Stimulated activated naive CD8-positive, alpha-beta T cell treated with anti-CD3 and anti-CD28 coated beads, Interleukin-15, amount 100 ng/mL, for 72 hours (primary cell): ENCODE data around the gene TEP1.

Source experiments
- ATAC-seq: fragments of 150-1000 bp; cut with Tn5 transposase; 2 replicates; pipeline ENCODE4 v1.10.0; 2021; ENCODE audit warnings: mild to moderate bottlenecking, moderate library complexity
- DNase-seq, 2 donors: peaks; one replicate each; pipeline ENCODE4 v3.0.0; 2021 to 2022
- H3K27ac Mint-ChIP-seq, 2 donors: one replicate each; pipeline ENCODE4 v1.8.0; 2022; ENCODE audit warnings: mild to moderate bottlenecking in 2 of 2, mixed read lengths in 2 of 2, moderate library complexity in 2 of 2
- H3K27me3 Mint-ChIP-seq: one replicate; pipeline ENCODE4 v1.8.0; 2022; ENCODE audit warnings: mixed read lengths
- H3K4me1 Mint-ChIP-seq: one replicate; pipeline ENCODE4 v1.8.0; 2022; ENCODE audit warnings: mild to moderate bottlenecking, mixed read lengths
- H3K4me3 Mint-ChIP-seq, 2 donors: one replicate each; pipeline ENCODE4 v1.8.0; 2022; ENCODE audit warnings: mild to moderate bottlenecking in 2 of 2, mixed read lengths in 2 of 2, moderate library complexity in 1 of 2
- H3K9me3 Mint-ChIP-seq, 2 donors: one replicate each; pipeline ENCODE4 v1.8.0; 2022; ENCODE audit warnings: mixed read lengths in 2 of 2

The TEP1 gene

GRCh38 chr14:20440465-20440864, 27.2 kb upstream of the TEP1 start:
- ATAC-seq (peak; percentile 53), DNase-seq (no peak)
- Mint-ChIP-seq H3K4me1 (peaks cover 29% of the 10 kb centered on the region), H3K27me3 (no peaks in the 10 kb centered on the region), H3K27ac (peak overlapping the region; percentile 51 to 87), H3K9me3 (no peaks in the 10 kb centered on the region), H3K4me3 (peak overlapping the region; percentile 75 to 76)

GRCh38 chr14:20438664-20439063, 25.4 kb upstream of the TEP1 start:
- no peak overlapping the region for H3K4me3 Mint-ChIP-seq
- H3K4me1 Mint-ChIP-seq, result peaks cover 29% of the 10 kb centered on the region
- no peak for DNase-seq
- no peak overlapping the region for H3K27ac Mint-ChIP-seq
- H3K27me3 Mint-ChIP-seq, result no peaks in the 10 kb centered on the region
- no peak for ATAC-seq
- no peaks in the 10 kb centered on the region for H3K9me3 Mint-ChIP-seq

- no peak overlapping the region for H3K4me3 Mint-ChIP-seq
- H3K4me1 Mint-ChIP-seq, result peaks cover 16% of the 10 kb centered on the region
- H3K27ac Mint-ChIP-seq, result no peak overlapping the region
- H3K27me3 Mint-ChIP-seq, result no peaks in the 10 kb centered on the region
- ATAC-seq (no peak), DNase-seq (no peak)
- H3K9me3 Mint-ChIP-seq, result no peaks in the 10 kb centered on the region
Observed at GRCh38 chr14:20436363-20436755, 23.1 kb upstream of the TEP1 start.

- H3K4me3 Mint-ChIP-seq, result no peak within 1 kb of the TSS
- no peaks in the 10 kb centered on the region for H3K27me3 Mint-ChIP-seq
- DNase-seq, result no peak
- peak within 1 kb of the TSS in 1 of 2 donors; percentile 97 for H3K27ac Mint-ChIP-seq
- H3K9me3 Mint-ChIP-seq, result no peaks in the 10 kb centered on the region
- H3K4me1 Mint-ChIP-seq, result peaks cover 11% of the 10 kb centered on the region
- no peak for ATAC-seq
Observed at GRCh38 chr14:20435582-20436362, 22.5 kb upstream of the TEP1 start, which contains the start of gene KLHL33. Gene KLHL33, minus strand, starts transcription at chr14:20436166. Its CDS starts 355 bp downstream, at chr14:20435811.

- Mint-ChIP-seq H3K4me1 (peaks cover 9% of the 10 kb centered on the region), H3K4me3 (no peak overlapping the region), H3K27me3 (no peaks in the 10 kb centered on the region), H3K27ac (no peak overlapping the region), H3K9me3 (no peaks in the 10 kb centered on the region)
- no peak for DNase-seq
- no peak for ATAC-seq
Observed at GRCh38 chr14:20434701-20435581, 21.6 kb upstream of the TEP1 start.

GRCh38 chr14:20429801-20430669, 16.7 kb upstream of the TEP1 start:
- Mint-ChIP-seq H3K4me1 (peaks cover 36% of the 10 kb centered on the region), H3K27me3 (no peaks in the 10 kb centered on the region), H3K9me3 (no peaks in the 10 kb centered on the region), H3K27ac (peak overlapping the region; percentile 76 to 93), H3K4me3 (peak overlapping the region in 1 of 2 donors; percentile 71)
- DNase-seq (peak; percentile 23 to 40), ATAC-seq (peak; percentile 48)

- ATAC-seq (peak; percentile 24), DNase-seq (no peak)
- peaks cover 36% of the 10 kb centered on the region for H3K4me1 Mint-ChIP-seq
- peak overlapping the region; percentile 71 for H3K4me3 Mint-ChIP-seq
- peak overlapping the region in 1 of 2 donors; percentile 97 for H3K27ac Mint-ChIP-seq
- H3K27me3 Mint-ChIP-seq, result no peaks in the 10 kb centered on the region
- no peaks in the 10 kb centered on the region for H3K9me3 Mint-ChIP-seq
Observed at GRCh38 chr14:20428802-20429201, 15.5 kb upstream of the TEP1 start.

GRCh38 chr14:20428010-20428365, 14.7 kb upstream of the TEP1 start:
- no peaks in the 10 kb centered on the region for H3K27me3 Mint-ChIP-seq
- peak overlapping the region; percentile 88 to 90 for H3K27ac Mint-ChIP-seq
- H3K4me3 Mint-ChIP-seq, result peak overlapping the region; percentile 71
- H3K9me3 Mint-ChIP-seq, result no peaks in the 10 kb centered on the region
- peaks cover 36% of the 10 kb centered on the region for H3K4me1 Mint-ChIP-seq
- ATAC-seq (peak; percentile 49), DNase-seq (peak; percentile 12 to 24)

GRCh38 chr14:20427231-20428009, 14.1 kb upstream of the TEP1 start:
- H3K4me1 Mint-ChIP-seq, result peaks cover 36% of the 10 kb centered on the region
- ATAC-seq (peak; percentile 82), DNase-seq (no peak)
- H3K4me3 Mint-ChIP-seq, result peak overlapping the region; percentile 71
- no peaks in the 10 kb centered on the region for H3K27me3 Mint-ChIP-seq
- peak overlapping the region; percentile 88 to 90 for H3K27ac Mint-ChIP-seq
- no peaks in the 10 kb centered on the region for H3K9me3 Mint-ChIP-seq

GRCh38 chr14:20424851-20425250, 11.6 kb upstream of the TEP1 start:
- Mint-ChIP-seq H3K27me3 (no peaks in the 10 kb centered on the region), H3K4me3 (no peak overlapping the region), H3K27ac (no peak overlapping the region), H3K4me1 (peaks cover 29% of the 10 kb centered on the region), H3K9me3 (no peaks in the 10 kb centered on the region)
- DNase-seq (no peak), ATAC-seq (no peak)

- H3K4me3 Mint-ChIP-seq, result no peak overlapping the region
- peaks cover 9% of the 10 kb centered on the region for H3K4me1 Mint-ChIP-seq
- no peaks in the 10 kb centered on the region for H3K9me3 Mint-ChIP-seq
- DNase-seq, result no peak
- ATAC-seq, result no peak
- H3K27me3 Mint-ChIP-seq, result no peaks in the 10 kb centered on the region
- H3K27ac Mint-ChIP-seq, result no peak overlapping the region
Observed at GRCh38 chr14:20422886-20423285, 9.6 kb upstream of the TEP1 start.

GRCh38 chr14:20421267-20421666, 8.0 kb upstream of the TEP1 start:
- ATAC-seq (no peak), DNase-seq (no peak)
- no peaks in the 10 kb centered on the region for H3K4me1 Mint-ChIP-seq
- H3K9me3 Mint-ChIP-seq, result no peaks in the 10 kb centered on the region
- no peaks in the 10 kb centered on the region for H3K27me3 Mint-ChIP-seq
- H3K27ac Mint-ChIP-seq, result no peak overlapping the region
- H3K4me3 Mint-ChIP-seq, result no peak overlapping the region

GRCh38 chr14:20419419-20419818, 6.1 kb upstream of the TEP1 start:
- Mint-ChIP-seq H3K27me3 (no peaks in the 10 kb centered on the region), H3K4me1 (peaks cover 12% of the 10 kb centered on the region), H3K9me3 (no peaks in the 10 kb centered on the region), H3K4me3 (no peak overlapping the region), H3K27ac (no peak overlapping the region)
- DNase-seq (no peak), ATAC-seq (peak; percentile 53)

- H3K4me1 Mint-ChIP-seq, result peaks cover 19% of the 10 kb centered on the region
- no peaks in the 10 kb centered on the region for H3K9me3 Mint-ChIP-seq
- no peak overlapping the region for H3K4me3 Mint-ChIP-seq
- no peak for DNase-seq
- no peak overlapping the region for H3K27ac Mint-ChIP-seq
- H3K27me3 Mint-ChIP-seq, result no peaks in the 10 kb centered on the region
- no peak for ATAC-seq
Observed at GRCh38 chr14:20418501-20418909, 5.2 kb upstream of the TEP1 start.
